ENCODE measurements around the gene KLHDC4.
"Not testable (repeated sequence)": the region's sequence is repeated elsewhere in the genome, so short reads cannot be mapped to it uniquely, and the experiment has no call there.

Gene KLHDC4

DNA sequence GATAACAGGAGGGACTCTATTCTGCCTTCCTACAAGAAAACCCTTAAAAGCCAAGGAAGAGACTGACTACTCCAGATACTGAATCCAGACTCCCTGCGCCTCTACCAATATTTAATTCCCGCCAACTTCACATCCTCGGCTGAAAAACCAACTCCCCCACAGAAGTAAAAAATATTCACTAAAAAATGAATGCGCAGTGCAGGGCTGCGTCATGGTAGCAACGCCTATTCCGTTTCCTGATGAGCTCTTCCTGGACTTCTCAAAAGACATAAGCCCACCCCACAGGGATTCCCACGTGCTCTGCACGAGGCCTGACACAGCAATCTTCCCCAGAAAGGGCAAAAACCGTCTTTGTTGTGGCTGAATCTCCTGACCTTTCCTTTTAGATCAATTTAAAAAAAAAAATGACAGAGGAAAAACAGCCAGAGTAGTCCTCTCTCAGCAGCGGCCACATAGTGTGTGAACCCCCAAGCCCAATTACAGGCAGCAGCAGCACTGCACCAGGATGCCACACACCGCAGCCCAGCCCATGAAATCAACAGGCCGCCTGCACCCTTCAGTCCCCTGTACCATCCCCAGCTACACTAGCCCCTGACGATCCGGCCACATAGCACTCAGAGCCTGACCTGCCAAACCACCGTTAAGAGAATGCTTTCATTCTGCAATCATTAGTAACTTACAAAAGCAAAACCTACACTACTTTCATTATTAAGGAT lies 23.9 kb downstream of the KLHDC4 start:
- no peak for DNase-seq

GRCh38 chr16:87740909-87741424 lies 24.8 kb downstream of the KLHDC4 start:
- DNase-seq = no peak

DNA sequence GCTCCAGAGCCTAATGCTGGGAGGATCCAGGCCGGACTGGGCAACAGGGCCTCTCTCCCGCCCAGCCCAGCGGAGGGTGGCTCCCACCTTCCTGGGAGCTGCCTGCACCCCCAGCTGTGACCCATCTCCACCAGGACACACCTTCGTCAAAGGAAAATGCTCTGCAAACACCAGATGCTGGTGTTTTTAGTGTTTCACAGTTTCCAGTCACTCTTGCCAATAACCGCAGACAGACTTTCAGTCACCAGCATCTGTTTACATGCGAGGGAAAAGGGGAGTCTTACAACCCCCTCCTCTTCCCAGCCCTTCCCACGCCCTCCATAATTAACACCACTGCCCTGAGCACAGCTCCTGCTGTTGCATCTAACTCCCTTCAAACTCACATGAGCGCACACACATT lies 25.3 kb downstream of the KLHDC4 start:
- DNase-seq = no peak

GRCh38 chr16:87739801-87740200 lies 26.0 kb downstream of the KLHDC4 start:
- DNase-seq = no peak

DNA sequence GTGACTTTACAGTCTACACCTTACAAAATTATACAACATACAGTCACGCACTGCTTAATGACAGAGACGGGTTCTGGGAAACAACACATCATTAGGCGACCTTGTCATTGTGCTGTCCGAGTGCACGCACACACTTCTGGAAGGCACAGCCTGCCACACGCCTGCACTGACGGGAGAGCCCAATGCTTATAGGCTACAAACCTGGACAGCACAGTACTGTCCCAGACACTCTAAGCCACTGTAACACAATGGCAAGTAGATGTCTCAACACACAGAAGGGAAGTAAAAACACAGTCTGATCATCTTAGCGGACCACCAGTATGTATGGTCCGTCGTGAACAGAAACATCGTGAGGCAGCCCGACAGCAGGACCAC lies 29.8 kb downstream of the KLHDC4 start:
- DNase-seq = no peak

DNA sequence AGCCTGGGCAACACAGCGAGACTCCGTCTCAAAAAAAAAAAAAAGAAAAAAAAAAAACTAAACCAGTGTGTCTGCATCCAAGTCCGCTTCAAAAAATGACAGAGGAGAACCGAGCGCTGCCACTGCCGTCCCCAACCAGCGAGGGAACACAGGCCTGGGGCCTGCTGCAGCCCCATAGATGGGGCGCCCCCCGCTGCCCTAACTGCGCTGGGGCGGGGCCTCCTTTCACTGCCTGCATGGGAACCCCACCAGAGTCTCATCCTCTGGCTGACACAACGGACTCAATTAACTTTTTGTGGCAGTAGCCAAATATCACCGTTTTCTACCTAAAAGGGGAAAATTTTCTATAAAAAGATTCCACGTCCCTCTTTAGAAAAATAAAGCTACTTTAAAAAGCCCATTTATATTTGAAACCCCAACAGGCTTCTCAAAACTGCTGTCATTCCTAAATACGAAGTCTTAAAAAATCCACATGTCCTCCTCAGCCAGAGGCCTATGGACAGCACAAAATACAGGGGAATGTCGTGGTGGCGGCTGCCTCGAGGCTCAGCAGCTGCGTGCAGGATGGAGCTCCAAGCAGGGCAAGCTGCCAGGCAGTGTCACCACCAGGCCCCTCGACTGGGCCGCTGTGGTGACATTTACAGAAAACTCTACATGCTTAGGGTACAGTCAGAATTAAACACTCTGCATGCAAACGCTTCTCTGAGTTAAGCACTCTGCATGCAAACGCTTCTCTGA lies 30.3 kb downstream of the KLHDC4 start:
- DNase-seq = no peak

- DNase-seq = no peak
Measured at GRCh38 chr16:87734644-87735043, 31.1 kb downstream of the KLHDC4 start.

DNA sequence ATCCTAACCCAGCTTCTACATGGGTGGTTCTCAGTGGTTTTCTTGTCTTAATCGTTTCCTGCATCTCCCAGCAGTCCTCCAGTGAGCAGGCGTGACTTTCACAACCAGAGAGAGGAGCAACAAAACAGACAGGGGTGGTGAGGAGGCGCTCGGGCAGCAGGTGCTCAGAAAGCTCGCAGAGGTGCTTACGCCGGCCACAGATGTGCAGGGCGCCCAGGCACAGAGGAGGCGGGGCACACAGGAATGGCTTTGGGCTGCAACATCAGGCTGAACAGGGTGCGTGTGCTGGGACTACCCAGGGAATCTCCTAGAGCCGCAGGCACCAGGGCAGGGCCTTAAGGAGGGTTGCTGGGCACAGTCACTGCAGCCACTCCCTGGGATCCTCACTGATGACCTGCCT lies 32.6 kb downstream of the KLHDC4 start:
- peak; percentile 25 for DNase-seq

DNA sequence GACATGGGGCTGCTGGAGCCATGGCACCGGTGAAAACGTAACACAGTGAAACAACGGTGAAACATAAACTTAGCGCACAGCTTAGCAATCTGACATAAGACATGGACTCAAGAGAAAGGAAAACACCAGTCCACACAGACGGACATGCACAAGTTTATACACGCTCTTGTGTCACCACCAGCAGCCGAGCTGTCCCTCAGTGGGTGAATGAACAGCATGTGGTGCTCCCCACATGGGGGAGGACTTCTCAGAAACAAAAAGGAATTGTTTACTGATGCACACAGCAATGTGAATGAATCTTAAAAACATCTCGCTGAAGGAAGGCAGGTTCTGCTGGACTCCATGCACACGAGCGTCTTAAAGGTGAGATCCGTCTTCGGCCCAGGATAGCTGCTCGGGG lies 34.2 kb downstream of the KLHDC4 start:
- no peak for DNase-seq

- DNase-seq = peak; percentile 28
Measured at GRCh38 chr16:87729266-87729954, 36.4 kb downstream of the KLHDC4 start.

DNA sequence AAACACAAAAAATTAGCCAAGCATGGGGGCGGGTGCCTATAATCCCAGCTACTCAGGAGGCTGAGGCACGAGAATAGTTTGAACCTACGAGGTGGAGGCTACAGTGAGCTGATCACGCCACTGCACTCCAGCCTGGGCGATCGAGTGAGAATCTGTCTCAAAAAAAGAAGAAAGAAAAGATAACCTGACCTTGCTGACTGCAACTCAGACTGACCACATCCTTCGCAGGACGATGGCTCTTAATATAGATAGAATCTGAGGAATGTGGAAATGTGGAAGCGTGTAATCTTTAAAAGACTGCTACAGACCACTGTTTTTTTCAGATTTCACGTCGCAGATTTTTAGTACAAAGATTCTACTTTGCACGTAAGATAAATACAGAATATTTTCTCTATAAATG lies 37.8 kb downstream of the KLHDC4 start:
- DNase-seq = no peak

GRCh38 chr16:87727346-87727745 lies 38.4 kb downstream of the KLHDC4 start:
- no peak for DNase-seq

DNA sequence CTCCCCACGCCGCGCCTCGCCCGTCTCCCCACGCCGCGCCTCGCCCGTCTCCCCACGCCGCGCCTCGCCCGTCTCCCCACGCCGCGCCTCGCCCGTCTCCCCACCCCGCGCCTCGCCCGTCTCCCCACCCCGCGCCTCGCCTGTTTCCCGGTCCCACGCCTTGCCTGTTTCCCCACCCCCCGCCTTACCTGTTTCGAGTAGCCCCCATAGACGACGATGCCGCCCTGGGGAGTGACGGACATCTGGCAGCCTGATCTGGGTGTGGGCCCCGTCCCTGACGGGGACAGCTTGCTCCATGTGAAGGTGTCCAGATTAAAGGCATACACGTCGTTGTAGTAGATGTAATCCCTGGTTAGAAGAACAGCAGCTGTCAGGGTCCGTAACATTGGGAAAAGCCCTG lies 39.2 kb downstream of the KLHDC4 start:
- not testable (repeated sequence) for DNase-seq

- no peak for DNase-seq
Measured at GRCh38 chr16:87725596-87726235, 40.1 kb downstream of the KLHDC4 start.

DNA sequence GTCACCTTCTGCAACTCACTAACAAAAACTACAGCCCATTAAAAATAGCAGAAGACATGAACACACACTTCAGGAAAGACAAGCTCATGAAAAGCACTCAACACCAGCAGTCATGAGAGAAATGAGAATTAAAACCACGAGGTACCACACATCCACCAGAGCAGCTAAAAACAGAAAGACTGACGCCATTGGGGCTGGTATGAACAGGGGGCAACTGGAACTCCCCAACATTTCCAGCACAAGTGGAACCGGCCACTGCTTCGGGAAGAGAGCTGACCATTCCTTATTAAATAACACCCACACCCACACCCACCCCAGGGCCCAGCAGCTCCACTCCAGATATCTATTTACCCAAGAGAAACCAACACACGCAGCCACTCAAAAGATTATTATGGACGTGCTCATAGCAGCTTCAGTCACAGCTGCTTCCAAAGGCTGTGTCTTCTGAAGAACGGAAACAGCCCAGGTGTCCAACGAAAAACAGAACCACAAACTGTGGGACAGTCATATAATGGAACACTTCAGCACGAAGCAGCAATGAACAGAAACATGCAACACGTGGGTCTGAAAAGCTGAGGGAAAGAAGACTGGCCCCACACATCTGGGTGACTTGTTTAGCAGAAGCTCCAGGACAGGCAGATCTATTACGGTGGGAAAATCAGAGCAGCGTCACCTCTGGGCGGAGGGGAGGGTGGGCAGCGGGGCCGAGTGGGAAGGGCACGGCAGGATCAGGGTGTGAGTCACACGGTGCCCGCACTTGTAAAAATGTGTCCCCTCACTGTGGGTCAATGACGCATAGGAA lies 41.1 kb downstream of the KLHDC4 start:
- DNase-seq = peak; percentile 45

GRCh38 chr16:87723226-87723623 lies 42.6 kb downstream of the KLHDC4 start:
- peak; percentile 24 for DNase-seq

GRCh38 chr16:87722590-87723225 lies 43.1 kb downstream of the KLHDC4 start:
- no peak for DNase-seq

DNA sequence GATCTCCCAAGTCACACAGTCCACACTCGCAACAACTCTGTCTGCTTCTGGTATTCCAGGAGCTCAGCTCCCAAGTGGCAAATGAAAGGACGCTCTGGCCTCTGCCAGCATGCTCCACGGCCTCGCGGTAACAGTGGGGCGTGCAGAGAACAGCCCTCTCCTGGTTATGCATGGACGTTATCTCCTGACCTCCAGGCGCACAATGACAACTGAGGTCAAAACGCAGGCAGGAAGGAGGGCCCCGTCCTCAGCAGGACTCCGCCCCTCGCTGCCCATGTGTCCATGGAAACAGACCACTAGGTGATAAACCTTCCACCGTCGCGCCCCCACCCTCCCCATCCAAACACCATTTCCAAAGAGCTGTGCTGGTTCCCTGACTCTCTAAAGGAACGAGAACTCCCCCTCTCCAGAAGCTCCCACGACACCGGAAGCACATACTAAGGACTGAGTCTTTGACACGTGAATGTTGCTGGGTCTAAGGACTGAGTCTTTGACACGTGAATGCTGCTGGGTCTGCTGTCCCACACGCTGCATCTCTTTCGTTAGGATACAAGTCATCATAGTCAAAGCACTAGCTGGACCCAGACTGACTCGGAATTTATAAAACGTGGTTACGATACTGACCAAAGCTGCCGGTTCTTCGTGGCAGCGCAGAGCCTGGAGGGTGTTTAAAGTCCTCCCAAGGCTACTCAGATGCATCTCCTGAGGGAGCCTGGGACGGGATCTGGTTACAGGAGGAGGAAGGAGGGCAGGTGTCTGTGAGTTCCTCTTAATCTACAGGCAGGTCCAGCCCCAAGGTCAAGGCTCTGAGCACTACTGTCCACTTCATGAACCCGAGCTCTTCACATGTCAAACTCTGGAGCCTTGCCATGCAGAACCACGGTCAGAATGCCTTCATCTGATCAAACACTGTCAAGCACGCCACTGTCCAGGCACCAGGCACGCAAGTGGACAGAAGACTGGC lies 43.9 kb downstream of the KLHDC4 start:
- DNase-seq = no peak

DNA sequence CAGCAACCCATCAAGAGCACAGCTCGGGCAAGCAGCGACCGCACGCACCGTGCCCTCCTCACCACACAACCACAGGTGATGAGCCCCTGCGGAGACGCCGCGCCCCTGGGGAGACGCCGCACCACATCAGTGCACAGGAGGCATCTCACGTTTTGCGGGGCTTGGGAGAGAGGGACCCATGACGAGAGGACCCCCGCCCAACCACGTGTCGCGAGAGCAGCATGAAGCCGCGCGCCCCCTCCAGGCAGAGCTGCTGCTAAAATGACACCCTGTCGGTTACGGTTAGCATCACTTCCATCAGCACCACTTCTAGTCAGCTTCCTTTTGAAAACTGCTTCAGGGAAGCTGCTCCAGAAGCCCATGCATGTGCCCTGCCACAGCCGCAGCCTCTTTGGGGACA lies 45.3 kb downstream of the KLHDC4 start:
- no peak for DNase-seq

GRCh38 chr16:87718831-87719230 lies 47.0 kb downstream of the KLHDC4 start:
- DNase-seq = not testable (repeated sequence)

GRCh38 chr16:87715658-87716057 lies 50.1 kb downstream of the KLHDC4 start:
- no peak for DNase-seq

All from CD4-positive, alpha-beta T cell treated with Interleukin-12 subunit alpha and Interleukin-12 subunit beta, for 1 hour (primary cell).